ENCODE data around the gene PHRF1.

PHRF1 gene

GRCh38 chr11:555227-555779 is 21.0 kb upstream of the PHRF1 start:
- Histone ChIP-seq H3K4me1 (ENCODE audit: control insufficient read depth, low read depth, low read length) (peaks cover 5% of the 10 kb centered on the region), H3K27ac (ENCODE audit: low read length) (no peak overlapping the region), H3K36me3 (ENCODE audit: control insufficient read depth, low read depth, low read length) (no peaks in the 10 kb centered on the region), H3K4me3 (ENCODE audit: low read length) (peak overlapping the region; percentile 49), H3K9ac (ENCODE audit: low read length) (no peak overlapping the region), H3K9me3 (ENCODE audit: control insufficient read depth, low read depth, low read length) (no peaks in the 10 kb centered on the region), H3K27me3 (ENCODE audit: control insufficient read depth, insufficient read depth, low read length) (peaks cover 48% of the 10 kb centered on the region)

GRCh38 chr11:555780-556661 is 20.2 kb upstream of the PHRF1 start:
- Histone ChIP-seq H3K9me3 (ENCODE audit: control insufficient read depth, low read depth, low read length) (no peaks in the 10 kb centered on the region), H3K27me3 (ENCODE audit: control insufficient read depth, insufficient read depth, low read length) (peaks cover 48% of the 10 kb centered on the region), H3K4me3 (ENCODE audit: low read length) (peak overlapping the region; percentile 49), H3K27ac (ENCODE audit: low read length) (no peak overlapping the region), H3K9ac (ENCODE audit: low read length) (no peak overlapping the region), H3K36me3 (ENCODE audit: control insufficient read depth, low read depth, low read length) (no peaks in the 10 kb centered on the region), H3K4me1 (ENCODE audit: control insufficient read depth, low read depth, low read length) (peaks cover 5% of the 10 kb centered on the region)

- Histone ChIP-seq H3K27me3 (ENCODE audit: control insufficient read depth, insufficient read depth, low read length) (peaks cover 48% of the 10 kb centered on the region), H3K9ac (ENCODE audit: low read length) (no peak overlapping the region), H3K36me3 (ENCODE audit: control insufficient read depth, low read depth, low read length) (no peaks in the 10 kb centered on the region), H3K4me1 (ENCODE audit: control insufficient read depth, low read depth, low read length) (peaks cover 5% of the 10 kb centered on the region), H3K9me3 (ENCODE audit: control insufficient read depth, low read depth, low read length) (no peaks in the 10 kb centered on the region), H3K4me3 (ENCODE audit: low read length) (peak overlapping the region; percentile 35), H3K27ac (ENCODE audit: low read length) (no peak overlapping the region)
Observed at GRCh38 chr11:556662-557256, 19.5 kb upstream of the PHRF1 start.

- H3K27ac ChIP-seq (ENCODE audit: low read length): no peak overlapping the region
- no peaks in the 10 kb centered on the region for H3K36me3 ChIP-seq (ENCODE audit: control insufficient read depth, low read depth, low read length)
- H3K9me3 ChIP-seq (ENCODE audit: control insufficient read depth, low read depth, low read length): no peaks in the 10 kb centered on the region
- H3K27me3 ChIP-seq (ENCODE audit: control insufficient read depth, insufficient read depth, low read length): peaks cover 48% of the 10 kb centered on the region
- no peak overlapping the region for H3K9ac ChIP-seq (ENCODE audit: low read length)
- H3K4me1 ChIP-seq (ENCODE audit: control insufficient read depth, low read depth, low read length): peaks cover 5% of the 10 kb centered on the region
- H3K4me3 ChIP-seq (ENCODE audit: low read length): no peak overlapping the region
Observed at GRCh38 chr11:557328-558132, 18.7 kb upstream of the PHRF1 start.

GRCh38 chr11:558503-558902 is 17.8 kb upstream of the PHRF1 start:
- H3K4me3 ChIP-seq (ENCODE audit: low read length): no peak overlapping the region
- H3K36me3 ChIP-seq (ENCODE audit: control insufficient read depth, low read depth, low read length): no peaks in the 10 kb centered on the region
- no peak overlapping the region for H3K9ac ChIP-seq (ENCODE audit: low read length)
- H3K27me3 ChIP-seq (ENCODE audit: control insufficient read depth, insufficient read depth, low read length): peaks cover 48% of the 10 kb centered on the region
- H3K27ac ChIP-seq (ENCODE audit: low read length): no peak overlapping the region
- H3K4me1 ChIP-seq (ENCODE audit: control insufficient read depth, low read depth, low read length): peaks cover 5% of the 10 kb centered on the region
- no peaks in the 10 kb centered on the region for H3K9me3 ChIP-seq (ENCODE audit: control insufficient read depth, low read depth, low read length)

- no peaks in the 10 kb centered on the region for H3K36me3 ChIP-seq (ENCODE audit: control insufficient read depth, low read depth, low read length)
- peaks cover 48% of the 10 kb centered on the region for H3K27me3 ChIP-seq (ENCODE audit: control insufficient read depth, insufficient read depth, low read length)
- no peak overlapping the region for H3K27ac ChIP-seq (ENCODE audit: low read length)
- no peak overlapping the region for H3K4me3 ChIP-seq (ENCODE audit: low read length)
- no peaks in the 10 kb centered on the region for H3K9me3 ChIP-seq (ENCODE audit: control insufficient read depth, low read depth, low read length)
- H3K9ac ChIP-seq (ENCODE audit: low read length): no peak overlapping the region
- peaks cover 5% of the 10 kb centered on the region for H3K4me1 ChIP-seq (ENCODE audit: control insufficient read depth, low read depth, low read length)
Observed at GRCh38 chr11:559020-559620, 17.1 kb upstream of the PHRF1 start.

- Histone ChIP-seq H3K4me3 (ENCODE audit: low read length) (peak overlapping the region; percentile 55), H3K9ac (ENCODE audit: low read length) (peak overlapping the region; percentile 12), H3K27ac (ENCODE audit: low read length) (no peak overlapping the region)
Observed at GRCh38 chr11:559712-560304, 16.5 kb upstream of the PHRF1 start.

GRCh38 chr11:560305-561147 is 15.7 kb upstream of the PHRF1 start, which contains the start of the genes LMNTD2 and RASSF7:
Gene LMNTD2 (minus strand): TSS chr11:560738. CDS start chr11:560716, 22 bp downstream.
Gene RASSF7 (plus strand): TSS chr11:560970. CDS start chr11:561769, 799 bp downstream.
- Histone ChIP-seq H3K4me3 (ENCODE audit: low read length) (peak within 1 kb of the TSS; percentile 57), H3K27ac (ENCODE audit: low read length) (no peak within 1 kb of the TSS), H3K9me3 (ENCODE audit: control insufficient read depth, low read depth, low read length) (no peaks in the 10 kb centered on the region), H3K4me1 (ENCODE audit: control insufficient read depth, low read depth, low read length) (peaks cover 5% of the 10 kb centered on the region), H3K27me3 (ENCODE audit: control insufficient read depth, insufficient read depth, low read length) (peaks cover 45% of the 10 kb centered on the region), H3K9ac (ENCODE audit: low read length) (peak within 1 kb of the TSS; percentile 52), H3K36me3 (ENCODE audit: control insufficient read depth, low read depth, low read length) (no peaks in the 10 kb centered on the region)

More at GRCh38 chr11:559712-560304, 16.5 kb upstream of the PHRF1 start:
- Histone ChIP-seq H3K27me3 (ENCODE audit: control insufficient read depth, insufficient read depth, low read length) (peaks cover 48% of the 10 kb centered on the region), H3K4me1 (ENCODE audit: control insufficient read depth, low read depth, low read length) (peaks cover 5% of the 10 kb centered on the region), H3K36me3 (ENCODE audit: control insufficient read depth, low read depth, low read length) (no peaks in the 10 kb centered on the region), H3K9me3 (ENCODE audit: control insufficient read depth, low read depth, low read length) (no peaks in the 10 kb centered on the region)

- Histone ChIP-seq H3K4me1 (ENCODE audit: control insufficient read depth, low read depth, low read length) (peaks cover 5% of the 10 kb centered on the region), H3K27me3 (ENCODE audit: control insufficient read depth, insufficient read depth, low read length) (peaks cover 36% of the 10 kb centered on the region), H3K36me3 (ENCODE audit: control insufficient read depth, low read depth, low read length) (no peaks in the 10 kb centered on the region), H3K9ac (ENCODE audit: low read length) (peak overlapping the region; percentile 52), H3K9me3 (ENCODE audit: control insufficient read depth, low read depth, low read length) (no peaks in the 10 kb centered on the region), H3K27ac (ENCODE audit: low read length) (no peak overlapping the region), H3K4me3 (ENCODE audit: low read length) (peak overlapping the region; percentile 57)
Observed at GRCh38 chr11:561148-562003, 14.9 kb upstream of the PHRF1 start.
